Neural crest cell (in vitro differentiated cells): Measurements from ENCODE around the gene ASMT. TPM values are rescaled to one million over a fixed set of nuclear protein-coding genes. Genes with fewer than 3 reads are reported as not detected.
"Not testable (repeated sequence)": the region's sequence is repeated elsewhere in the genome, so short reads cannot be mapped to it uniquely, and the experiment has no call there.

ENCODE experiments used
- DNase-seq: peaks from one replicate; pipeline ENCODE4 v3.0.0; 2021; ENCODE audit warnings: low read depth, mixed read lengths, low spot score
- H3K27ac Mint-ChIP-seq: one replicate; pipeline ENCODE4 v1.8.0; 2021; ENCODE audit warnings: mild to moderate bottlenecking, mixed read lengths; ENCODE audit not compliant: unreplicated experiment
- H3K27me3 Mint-ChIP-seq: 2 replicates; pipeline ENCODE4 v1.8.0; 2021; ENCODE audit warnings: low read depth, mild to moderate bottlenecking, mixed read lengths
- H3K36me3 Mint-ChIP-seq: 2 replicates; pipeline ENCODE4 v1.8.0; 2021; ENCODE audit warnings: low read depth, mild to moderate bottlenecking, mixed read lengths
- H3K4me1 Mint-ChIP-seq: 2 replicates; pipeline ENCODE4 v1.8.0; 2021; ENCODE audit warnings: mixed read lengths
- H3K4me3 Mint-ChIP-seq: one replicate; pipeline ENCODE4 v1.8.0; 2021; ENCODE audit warnings: mild to moderate bottlenecking, mixed read lengths
- H3K9me3 Mint-ChIP-seq: 2 replicates; pipeline ENCODE4 v1.8.0; 2021; ENCODE audit warnings: mixed read lengths
- CTCF ChIP-seq: fragments of 200-600 bp; sonication (generic); conservative IDR thresholded peaks from 2 replicates; pipeline ENCODE4 v1.5.0; 2021; ENCODE audit warnings: antibody characterized with exemption, mild to moderate bottlenecking
- total RNA-seq: library from RNA; stranded (reverse); gene quantifications from 2 replicates; pipeline ENCODE4 v1.2.1, GENCODE V29; 2021

Gene ASMT
- total RNA-seq, 1 donor from 2014 or later, result 0.44 TPM

- Mint-ChIP-seq H3K27me3 (peaks cover 3% of the 10 kb centered on the region), H3K4me1 (no peaks in the 10 kb centered on the region), H3K4me3 (no peak overlapping the region), H3K36me3 (no peaks in the 10 kb centered on the region), H3K9me3 (no peaks in the 10 kb centered on the region), H3K27ac (no peak overlapping the region)
- DNase-seq, result no peak
- no peak for TF ChIP-seq CTCF
Observed at GRCh38 chrX:1623691-1624090, 8.8 kb downstream of the ASMT start.

GRCh38 chrX:1624158-1624860, 9.4 kb downstream of the ASMT start:
- not testable (repeated sequence) for H3K27me3 Mint-ChIP-seq, H3K27ac Mint-ChIP-seq, DNase-seq

DNA sequence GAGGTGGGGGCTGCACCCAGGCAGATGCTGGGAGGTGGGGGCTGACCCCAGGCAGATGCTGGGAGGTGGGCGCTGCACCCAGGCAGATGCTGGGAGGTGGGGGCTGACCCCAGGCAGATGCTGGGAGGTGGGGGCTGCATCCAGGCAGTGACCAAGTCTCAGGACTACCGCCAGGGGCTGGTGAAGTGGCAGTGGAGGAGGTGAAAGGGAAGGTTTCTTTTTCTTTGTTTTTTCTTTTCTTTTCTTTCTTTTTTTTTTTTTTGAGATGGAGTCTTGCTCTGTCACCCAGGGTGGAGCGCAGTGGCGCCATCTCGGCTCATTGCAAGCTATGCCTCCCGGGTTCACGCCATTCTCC, 10.0 kb downstream of the ASMT start:
- not testable (repeated sequence) for H3K27me3 Mint-ChIP-seq, H3K4me3 Mint-ChIP-seq, H3K36me3 Mint-ChIP-seq, H3K9me3 Mint-ChIP-seq, DNase-seq, H3K4me1 Mint-ChIP-seq, H3K27ac Mint-ChIP-seq

More at GRCh38 chrX:1624158-1624860, 9.4 kb downstream of the ASMT start:
- not testable (repeated sequence) for H3K4me3 Mint-ChIP-seq, H3K9me3 Mint-ChIP-seq, H3K36me3 Mint-ChIP-seq, H3K4me1 Mint-ChIP-seq

GRCh38 chrX:1629244-1629643, 14.4 kb downstream of the ASMT start:
- no peak overlapping the region for H3K4me3 Mint-ChIP-seq
- H3K27ac Mint-ChIP-seq, result no peak overlapping the region
- H3K27me3 Mint-ChIP-seq, result peaks cover 8% of the 10 kb centered on the region
- no peaks in the 10 kb centered on the region for H3K9me3 Mint-ChIP-seq
- no peak for TF ChIP-seq CTCF
- no peaks in the 10 kb centered on the region for H3K36me3 Mint-ChIP-seq
- no peaks in the 10 kb centered on the region for H3K4me1 Mint-ChIP-seq
- no peak for DNase-seq

DNA sequence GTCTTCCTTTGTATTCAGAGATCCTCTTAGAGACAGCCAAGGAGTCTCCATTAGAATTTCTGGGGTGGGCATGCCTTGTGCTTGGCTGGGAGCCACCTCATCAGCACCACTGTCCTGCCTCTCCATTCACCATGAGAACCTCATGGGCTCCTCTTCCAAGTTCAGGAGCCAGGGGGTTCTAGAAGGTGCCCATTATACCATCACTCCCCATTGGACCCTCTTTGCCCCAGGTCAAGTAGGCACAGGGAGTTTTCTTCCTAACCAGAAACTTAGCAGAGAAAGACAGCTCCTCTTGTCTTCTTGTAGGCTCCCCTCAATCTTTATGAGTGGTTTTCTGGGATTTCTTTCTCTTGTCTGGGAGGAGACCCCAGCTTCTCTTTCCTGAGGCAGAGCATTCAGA, 31.1 kb downstream of the ASMT start:
- no peak overlapping the region for H3K27ac Mint-ChIP-seq
- peaks cover 2% of the 10 kb centered on the region for H3K27me3 Mint-ChIP-seq
- no peak for TF ChIP-seq CTCF
- H3K4me1 Mint-ChIP-seq, result peaks cover 8% of the 10 kb centered on the region
- H3K4me3 Mint-ChIP-seq, result no peak overlapping the region
- peaks cover 6% of the 10 kb centered on the region for H3K9me3 Mint-ChIP-seq
- peaks cover 11% of the 10 kb centered on the region for H3K36me3 Mint-ChIP-seq
- no peak for DNase-seq

DNA sequence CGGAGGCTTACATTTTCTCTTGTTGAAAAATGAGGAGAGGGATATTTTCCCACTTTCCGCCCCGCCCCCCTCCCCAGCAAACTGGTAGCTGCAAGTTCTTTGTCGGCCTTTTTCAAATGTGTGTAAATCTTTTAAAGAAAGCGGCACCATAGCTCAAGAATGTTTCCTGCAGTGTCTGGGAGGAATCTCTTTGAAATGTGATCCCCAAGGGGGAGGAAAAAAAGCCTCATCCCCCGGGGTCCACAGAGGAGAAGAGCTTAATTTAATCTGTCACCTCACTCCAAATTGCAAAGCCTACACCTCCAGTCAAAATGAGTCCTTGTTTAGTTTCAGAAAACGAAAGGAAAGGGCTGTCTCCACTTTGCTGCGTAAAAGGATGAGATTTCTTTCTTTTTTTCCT, 34.8 kb downstream of the ASMT start:
- no peak overlapping the region for H3K27ac Mint-ChIP-seq
- peaks cover 9% of the 10 kb centered on the region for H3K9me3 Mint-ChIP-seq
- peak overlapping the region; percentile 15 for H3K4me3 Mint-ChIP-seq
- DNase-seq, result no peak
- peaks cover 13% of the 10 kb centered on the region for H3K4me1 Mint-ChIP-seq
- TF ChIP-seq CTCF, result no peak
- H3K36me3 Mint-ChIP-seq, result peaks cover 6% of the 10 kb centered on the region
- H3K27me3 Mint-ChIP-seq, result peaks cover 2% of the 10 kb centered on the region
